ENCODE measurements around the gene ZKSCAN8. TPM values are rescaled to one million over a fixed set of nuclear protein-coding genes. Genes with fewer than 3 reads are reported as not detected.
A peak's percentile ranks its signal among the peaks of the same experiment; 100 is the strongest.
"Not testable (repeated sequence)": the region's sequence is repeated elsewhere in the genome, so short reads cannot be mapped to it uniquely, and the experiment has no call there.

ZKSCAN8 gene
- 10 to 100 TPM; 36.8 to 44.7 (median 39.8) TPM for polyA plus RNA-seq (ENCODE audit: insufficient read length in 3 of 3)

DNA sequence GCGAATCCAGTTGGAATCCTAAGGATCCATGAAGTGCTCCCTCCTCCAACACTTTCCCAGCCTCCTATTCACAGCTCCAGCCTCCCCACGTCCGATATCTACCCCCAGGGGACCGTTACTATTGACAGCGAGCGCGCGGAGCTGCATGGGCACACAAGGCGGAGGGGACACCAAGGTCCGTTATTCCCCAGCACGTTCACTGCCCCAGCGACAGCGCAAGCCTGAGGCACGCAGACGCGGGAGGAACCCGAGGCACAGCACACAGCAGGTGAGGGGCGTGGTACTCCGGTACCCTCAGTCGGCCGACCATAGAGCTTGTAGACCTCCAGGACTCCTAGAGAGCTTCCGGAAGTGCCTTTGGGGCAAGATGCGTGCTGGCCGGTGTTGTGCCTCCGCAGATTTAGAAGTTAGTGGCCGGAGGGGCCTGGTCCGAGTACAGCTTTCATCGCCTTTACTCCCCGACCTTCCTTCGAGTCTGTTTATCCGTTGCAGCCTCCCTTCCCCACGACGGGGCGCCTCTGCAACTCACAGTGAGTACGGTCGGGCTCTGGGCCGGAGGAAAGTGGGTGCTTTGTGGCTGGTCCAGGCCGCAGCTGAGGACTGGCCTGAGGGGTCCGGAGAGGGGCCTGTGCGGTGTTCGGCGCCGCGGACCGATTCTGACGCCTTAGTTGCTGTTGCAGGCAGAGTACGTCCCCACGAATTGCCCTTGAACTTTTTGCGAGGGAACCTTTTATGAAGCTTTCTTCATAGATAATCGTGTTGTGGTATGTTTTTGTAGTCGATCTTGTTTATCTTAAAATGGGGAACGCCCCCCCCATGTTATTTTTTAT is at the start of gene ZKSCAN8:
TSS of gene ZKSCAN8 (plus strand) at position 384 of the 830 bp plus-strand sequence. CDS start 6,525 bp downstream, outside the sequence.
- peak; percentile 72 to 79 (median 76) for DNase-seq (ENCODE audit: low read depth in 3 of 3, low spot score in 2 of 3)

GRCh38 chr6:28102222-28102621 is 39.5 kb upstream of the ZKSCAN8 start:
- DNase-seq (ENCODE audit: low read depth in 3 of 3, low spot score in 2 of 3): not testable (repeated sequence)

GRCh38 chr6:28102699-28103098 is 39.0 kb upstream of the ZKSCAN8 start:
- not testable (repeated sequence) for DNase-seq (ENCODE audit: low read depth in 3 of 3, low spot score in 2 of 3)

- peak in 2 of 3 donors; percentile 57 to 76 for DNase-seq (ENCODE audit: low read depth in 3 of 3, low spot score in 2 of 3)
These were observed 37.1 kb upstream of the ZKSCAN8 start for GRCh38 chr6:28104392-28105244.

- DNase-seq (ENCODE audit: low read depth in 3 of 3, low spot score in 2 of 3): no peak
These were observed 36.4 kb upstream of the ZKSCAN8 start for GRCh38 chr6:28105245-28105639.

DNA sequence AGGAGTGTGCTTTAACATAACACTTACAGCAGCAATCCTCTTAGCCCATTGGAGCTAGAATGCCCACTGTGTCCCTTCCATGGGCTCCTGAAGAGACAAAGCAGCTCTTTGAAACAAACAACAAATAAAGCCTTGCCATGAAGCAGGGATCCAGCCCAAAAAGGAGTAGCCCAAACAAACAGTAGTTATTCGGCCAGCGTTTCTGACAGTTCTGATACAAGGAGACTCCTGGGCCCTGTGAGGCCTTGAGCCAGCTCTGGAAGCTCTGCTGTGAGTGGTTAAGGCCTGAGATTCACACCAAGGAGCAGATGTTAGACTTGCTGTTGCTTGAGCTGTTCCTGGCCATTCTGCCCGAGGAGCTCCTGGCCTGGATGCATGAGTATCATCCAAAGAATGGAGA is 34.2 kb upstream of the ZKSCAN8 start:
- DNase-seq (ENCODE audit: low read depth in 3 of 3, low spot score in 2 of 3): no peak

DNA sequence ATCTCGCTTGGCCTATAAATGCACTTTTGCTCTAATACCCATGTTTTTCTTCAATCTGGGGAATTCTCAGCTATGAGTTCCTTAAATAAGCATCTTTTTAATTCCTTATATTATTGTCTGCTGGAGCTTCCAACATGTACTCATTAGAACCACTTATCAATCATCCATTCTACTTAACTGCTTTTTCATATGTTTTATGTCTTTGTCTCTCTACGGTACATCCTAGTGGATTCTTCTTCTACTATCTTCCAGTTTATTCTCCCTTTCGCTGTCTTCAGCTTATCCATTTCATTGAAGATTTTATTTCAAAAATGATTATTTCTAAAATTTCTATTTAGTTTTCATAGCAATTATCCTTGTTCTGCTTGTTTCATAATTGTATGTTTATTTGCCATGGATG is 29.7 kb upstream of the ZKSCAN8 start:
- DNase-seq (ENCODE audit: low read depth in 3 of 3, low spot score in 2 of 3): no peak

DNA sequence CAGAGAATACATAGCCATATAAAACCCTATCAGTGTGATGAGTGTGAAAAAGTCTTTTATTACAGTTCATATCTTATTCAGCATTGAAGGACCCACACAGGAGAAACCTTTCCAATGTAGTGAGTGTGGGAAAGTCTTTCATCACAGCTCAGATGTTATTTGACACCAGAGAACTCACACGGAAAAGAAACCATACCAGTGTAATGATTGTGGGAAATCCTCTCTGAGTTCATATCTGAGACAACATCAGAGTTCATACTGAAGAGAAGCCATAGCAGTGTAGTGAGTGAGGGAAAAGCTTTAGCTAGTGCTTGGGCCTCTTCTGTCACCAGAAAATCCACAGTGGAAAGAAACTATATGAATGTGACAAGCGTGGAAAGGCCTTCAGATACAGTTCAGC is 25.9 kb upstream of the ZKSCAN8 start:
- DNase-seq (ENCODE audit: low read depth in 3 of 3, low spot score in 2 of 3): no peak

DNA sequence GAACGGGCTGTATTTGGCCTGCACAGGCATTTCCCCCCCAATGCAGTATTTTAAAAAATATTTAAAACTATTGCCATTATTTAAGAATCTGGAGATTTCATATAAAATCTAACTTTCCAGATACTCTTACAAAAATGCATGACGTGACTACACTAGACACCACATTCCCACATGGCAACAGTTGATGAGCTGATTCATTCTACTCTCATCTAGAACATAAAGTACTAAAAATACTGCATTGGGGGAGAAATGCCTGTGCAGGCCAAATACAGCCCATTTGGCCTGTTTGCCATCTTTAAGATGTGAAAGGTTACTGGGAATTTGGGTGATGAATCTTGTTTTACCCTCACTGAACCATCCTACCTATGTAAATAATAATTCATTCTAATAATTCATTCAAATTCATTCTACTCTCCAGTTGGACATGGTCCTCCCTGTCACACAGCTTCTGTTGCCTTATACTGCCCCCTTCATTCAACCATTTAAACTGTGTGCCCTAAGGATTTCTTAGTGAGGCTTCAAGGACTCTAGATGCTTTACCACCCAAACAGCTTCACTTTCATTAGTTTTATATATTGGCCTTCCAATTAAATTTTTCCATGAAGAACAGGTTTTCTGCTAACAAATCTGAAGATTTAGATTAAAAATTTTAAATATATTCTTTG is 24.2 kb upstream of the ZKSCAN8 start:
- DNase-seq (ENCODE audit: low read depth in 3 of 3, low spot score in 2 of 3): no peak

GRCh38 chr6:28118217-28118616 is 23.5 kb upstream of the ZKSCAN8 start:
- DNase-seq (ENCODE audit: low read depth in 3 of 3, low spot score in 2 of 3): no peak

GRCh38 chr6:28121876-28122275 is 19.8 kb upstream of the ZKSCAN8 start:
- no peak for DNase-seq (ENCODE audit: low read depth in 3 of 3, low spot score in 2 of 3)

DNA sequence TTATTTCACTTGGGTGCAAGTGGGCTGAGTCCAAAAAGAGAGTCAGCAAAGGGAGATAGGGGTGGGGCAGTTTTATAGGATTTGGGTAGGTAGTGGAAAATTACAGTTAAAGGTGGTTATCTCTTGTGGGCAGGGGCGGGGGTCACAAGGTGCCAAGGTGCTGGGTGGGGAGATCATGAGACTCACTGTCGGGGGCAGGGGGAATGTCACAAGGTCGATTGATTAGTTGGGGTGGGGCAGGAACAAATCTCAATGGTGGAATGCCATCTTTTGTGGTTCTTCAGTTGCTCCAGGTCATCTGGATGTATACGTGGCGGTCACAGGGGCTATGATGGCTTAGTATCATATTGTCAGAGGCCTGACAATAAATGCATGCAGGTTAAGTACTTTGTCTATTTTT is 19.4 kb upstream of the ZKSCAN8 start:
- DNase-seq (ENCODE audit: low read depth in 3 of 3, low spot score in 2 of 3): not testable (repeated sequence)

DNA sequence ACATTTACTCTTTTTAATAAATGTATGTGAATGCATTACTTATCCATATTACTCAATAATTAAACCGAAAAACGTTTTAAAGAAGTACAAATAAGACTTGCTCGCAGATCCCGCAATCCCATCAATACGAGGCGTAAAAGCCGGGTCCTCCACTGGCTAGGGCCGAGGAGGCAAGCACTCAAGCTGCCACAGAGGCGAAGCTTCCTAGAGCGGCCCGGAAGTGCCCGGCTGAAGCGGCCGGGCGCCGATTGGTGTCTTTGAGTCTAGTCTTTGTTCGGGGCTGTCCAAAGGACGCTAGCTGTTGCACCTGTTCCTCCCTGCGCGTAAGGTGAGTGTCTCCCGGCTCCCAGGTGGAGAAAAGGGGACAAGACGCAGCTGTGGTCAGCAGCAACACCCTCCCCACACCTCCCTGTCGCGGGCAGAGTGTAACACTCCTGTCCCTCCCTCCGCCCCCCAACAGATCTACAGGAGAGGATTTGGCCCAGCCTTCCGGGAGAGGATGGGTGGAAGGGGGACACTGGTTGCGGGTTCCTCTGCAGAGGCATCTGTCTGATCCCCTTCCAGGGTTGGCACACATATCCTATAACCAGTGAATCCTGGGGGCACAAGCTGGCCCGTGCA is 17.2 kb upstream of the ZKSCAN8 start, which contains the start of gene ZSCAN16:
TSS of gene ZSCAN16 (plus strand) at position 260 of the 621 bp plus-strand sequence. CDS start 835 bp downstream, outside the sequence.
- DNase-seq (ENCODE audit: low read depth in 3 of 3, low spot score in 2 of 3): peak in 1 of 3 donors; percentile 48

DNA sequence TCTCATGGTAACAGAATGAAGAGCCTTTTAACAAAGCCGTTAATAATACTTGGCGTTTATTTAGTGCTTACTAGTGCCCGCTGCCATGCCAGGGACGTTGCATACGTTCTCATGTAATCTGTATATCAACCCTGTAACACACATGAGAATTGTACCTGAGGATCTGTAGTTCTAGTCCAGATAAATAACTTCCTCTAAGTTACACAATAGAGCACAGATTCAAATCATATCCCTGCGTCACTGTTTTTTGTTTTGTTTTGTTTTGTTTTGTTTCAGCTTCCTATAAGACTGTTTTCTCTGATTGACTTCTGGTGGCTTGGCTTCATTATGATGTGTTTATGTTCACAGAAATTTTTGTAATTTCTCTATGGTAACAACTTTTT is 16.7 kb upstream of the ZKSCAN8 start:
- no peak for DNase-seq (ENCODE audit: low read depth in 3 of 3, low spot score in 2 of 3)

DNA sequence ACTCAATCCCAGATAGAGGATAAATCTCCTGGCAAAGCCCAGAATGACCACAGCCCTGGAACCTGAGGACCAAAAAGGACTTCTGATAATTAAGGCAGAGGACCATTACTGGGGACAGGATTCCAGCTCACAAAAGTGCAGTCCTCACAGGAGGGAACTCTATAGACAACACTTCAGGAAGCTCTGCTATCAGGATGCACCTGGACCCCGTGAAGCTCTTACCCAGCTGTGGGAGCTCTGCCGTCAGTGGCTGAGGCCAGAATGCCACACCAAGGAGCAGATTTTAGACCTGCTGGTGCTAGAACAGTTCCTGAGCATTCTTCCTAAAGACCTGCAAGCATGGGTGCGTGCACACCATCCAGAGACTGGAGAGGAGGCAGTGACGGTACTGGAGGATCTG is 16.3 kb upstream of the ZKSCAN8 start:
- DNase-seq (ENCODE audit: low read depth in 3 of 3, low spot score in 2 of 3): no peak

- no peak for DNase-seq (ENCODE audit: low read depth in 3 of 3, low spot score in 2 of 3)
These were observed 7.7 kb upstream of the ZKSCAN8 start for GRCh38 chr6:28134015-28134414.

DNA sequence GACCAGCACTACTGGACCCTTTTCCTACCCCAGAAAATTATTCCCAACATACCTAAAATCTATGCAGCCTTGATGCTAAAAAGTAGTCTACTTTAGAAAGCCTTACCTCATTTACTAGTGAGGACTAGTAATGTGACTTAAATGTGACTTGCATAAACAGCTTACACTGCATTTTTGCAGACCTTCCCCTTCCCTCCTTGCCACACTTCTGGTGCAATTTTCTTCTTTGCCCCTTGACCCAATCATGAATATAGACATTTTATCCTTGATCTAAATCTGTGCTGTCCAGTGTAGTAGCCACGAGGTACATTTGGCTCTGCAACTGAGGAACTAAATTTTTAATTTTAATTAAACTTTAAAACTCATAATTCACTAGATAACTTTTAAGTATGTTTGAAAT is 7.0 kb upstream of the ZKSCAN8 start:
- no peak for DNase-seq (ENCODE audit: low read depth in 3 of 3, low spot score in 2 of 3)

DNA sequence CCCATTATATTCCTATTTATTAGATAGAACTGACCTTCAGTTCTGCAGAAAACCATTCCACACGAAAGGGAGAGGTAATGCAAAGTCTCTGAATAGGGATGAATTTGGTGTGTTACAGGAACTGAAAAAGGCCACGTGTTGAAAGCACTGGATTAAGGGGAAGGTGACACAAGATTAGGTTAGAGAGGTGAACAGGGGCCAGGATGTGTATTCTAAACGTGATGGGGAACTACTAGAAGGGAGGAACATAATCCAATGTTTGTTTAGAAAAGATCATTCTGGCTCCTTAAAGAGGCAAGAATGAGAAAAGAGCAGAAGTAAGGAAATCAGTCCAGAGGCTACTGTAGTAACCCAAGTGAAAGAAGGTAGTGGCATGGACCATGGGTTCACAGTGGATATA is 6.3 kb upstream of the ZKSCAN8 start:
- DNase-seq (ENCODE audit: low read depth in 3 of 3, low spot score in 2 of 3): no peak

DNA sequence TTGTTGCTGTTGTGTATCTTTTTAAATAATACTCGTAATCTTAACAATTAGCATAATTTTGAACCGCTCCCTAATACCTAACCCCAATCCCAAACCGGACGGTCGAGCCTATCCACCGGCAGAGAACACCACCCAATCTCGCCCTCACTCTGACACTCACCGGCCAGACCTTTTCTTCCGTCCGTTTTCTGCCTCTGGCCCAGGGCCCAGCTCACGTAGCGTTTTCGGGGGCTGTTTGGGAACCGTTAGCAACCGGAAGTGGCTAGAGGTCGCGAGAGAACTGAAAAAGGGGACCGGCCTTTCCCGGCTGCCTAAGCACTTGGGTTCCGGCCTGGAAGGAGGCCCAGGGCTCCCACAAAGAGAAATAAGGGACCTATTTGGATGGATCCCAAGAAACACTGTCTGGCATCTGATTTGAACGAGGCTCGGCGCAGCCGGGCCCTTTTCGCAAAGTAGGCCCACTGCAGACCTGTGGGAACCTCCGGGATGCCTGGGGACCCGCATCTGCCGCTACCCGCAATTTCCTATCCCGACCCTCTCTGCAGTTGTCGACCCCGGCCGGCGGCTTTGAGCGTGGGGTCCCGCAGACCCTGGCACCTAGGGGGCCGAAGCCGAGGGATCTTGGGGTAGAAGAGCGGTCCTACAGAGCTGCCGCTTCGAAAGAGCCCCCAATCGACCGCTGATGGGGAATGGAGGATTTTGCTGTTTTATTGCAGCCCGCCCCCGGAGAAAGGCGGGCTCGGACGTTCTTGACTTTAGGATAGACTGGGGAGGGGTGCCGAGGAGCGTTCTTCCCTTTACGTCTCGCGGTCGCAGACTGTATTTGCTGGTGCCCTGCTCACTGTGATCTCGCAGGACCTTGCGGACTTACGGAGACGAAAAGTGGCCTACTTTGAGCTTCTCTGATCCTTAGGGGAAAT is 4.8 kb upstream of the ZKSCAN8 start:
- peak; percentile 77 to 83 (median 82) for DNase-seq (ENCODE audit: low read depth in 3 of 3, low spot score in 2 of 3)

Measured in right renal cortex interstitium (tissue), 3 donors.